GM19193 (cell line): ENCODE data around the gene SUPT20H.
A peak's percentile ranks its signal among the peaks of the same experiment; 100 is the strongest.

Experiments
- POLR2A ChIP-seq: IDR thresholded peaks from 4 replicates; pipeline ENCODE4 v1.6.1; 2011; ENCODE audit not compliant: insufficient read depth, insufficient read length; ENCODE audit errors: extremely low read depth

Gene SUPT20H

GRCh38 chr13:37039896-37040295 lies 19.6 kb downstream of the SUPT20H start:
- TF ChIP-seq POLR2A, result no peak

GRCh38 chr13:37037241-37037640 lies 22.2 kb downstream of the SUPT20H start:
- no peak for TF ChIP-seq POLR2A

GRCh38 chr13:37029617-37030016 lies 29.9 kb downstream of the SUPT20H start:
- no peak for TF ChIP-seq POLR2A

- no peak for TF ChIP-seq POLR2A
Measured at GRCh38 chr13:37027639-37028038, 31.8 kb downstream of the SUPT20H start.

GRCh38 chr13:37026771-37027170 lies 32.7 kb downstream of the SUPT20H start:
- TF ChIP-seq POLR2A, result no peak

- no peak for TF ChIP-seq POLR2A
Measured at GRCh38 chr13:37023871-37024270, 35.6 kb downstream of the SUPT20H start.

- TF ChIP-seq POLR2A, result no peak
Measured at GRCh38 chr13:37014609-37015008, 44.9 kb downstream of the SUPT20H start.

- TF ChIP-seq POLR2A, result no peak
Measured at GRCh38 chr13:37011788-37012187, 47.7 kb downstream of the SUPT20H start.

GRCh38 chr13:37011002-37011401 lies 48.5 kb downstream of the SUPT20H start:
- no peak for TF ChIP-seq POLR2A

- TF ChIP-seq POLR2A, result no peak
Measured at GRCh38 chr13:37010424-37010823, 49.1 kb downstream of the SUPT20H start.

GRCh38 chr13:37009692-37010091 lies 49.8 kb downstream of the SUPT20H start:
- TF ChIP-seq POLR2A, result no peak

- TF ChIP-seq POLR2A, result no peak
Measured at GRCh38 chr13:37001921-37002250, 57.6 kb downstream of the SUPT20H start.

- TF ChIP-seq POLR2A, result peak; percentile 96
Measured at GRCh38 chr13:36999054-36999714, 60.3 kb downstream of the SUPT20H start, which contains the start of gene ALG5. Gene ALG5 (minus strand): TSS chr13:36999340. CDS start chr13:36999300, 40 bp downstream.

- TF ChIP-seq POLR2A, result no peak
Measured at GRCh38 chr13:36998624-36999041, 60.9 kb downstream of the SUPT20H start.

- no peak for TF ChIP-seq POLR2A
Measured at GRCh38 chr13:36997716-36998427, 61.6 kb downstream of the SUPT20H start.

- no peak for TF ChIP-seq POLR2A
Measured at GRCh38 chr13:36992362-36992761, 67.1 kb downstream of the SUPT20H start.

GRCh38 chr13:36986462-36987240 lies 72.8 kb downstream of the SUPT20H start:
- TF ChIP-seq POLR2A, result no peak
